ENCODE data around the gene MATCAP1. TPM values are rescaled to one million over a fixed set of nuclear protein-coding genes. Genes with fewer than 3 reads are reported as not detected.

Gene MATCAP1
- total RNA-seq, 1 donor from 2014 or later, result 145 TPM

DNA sequence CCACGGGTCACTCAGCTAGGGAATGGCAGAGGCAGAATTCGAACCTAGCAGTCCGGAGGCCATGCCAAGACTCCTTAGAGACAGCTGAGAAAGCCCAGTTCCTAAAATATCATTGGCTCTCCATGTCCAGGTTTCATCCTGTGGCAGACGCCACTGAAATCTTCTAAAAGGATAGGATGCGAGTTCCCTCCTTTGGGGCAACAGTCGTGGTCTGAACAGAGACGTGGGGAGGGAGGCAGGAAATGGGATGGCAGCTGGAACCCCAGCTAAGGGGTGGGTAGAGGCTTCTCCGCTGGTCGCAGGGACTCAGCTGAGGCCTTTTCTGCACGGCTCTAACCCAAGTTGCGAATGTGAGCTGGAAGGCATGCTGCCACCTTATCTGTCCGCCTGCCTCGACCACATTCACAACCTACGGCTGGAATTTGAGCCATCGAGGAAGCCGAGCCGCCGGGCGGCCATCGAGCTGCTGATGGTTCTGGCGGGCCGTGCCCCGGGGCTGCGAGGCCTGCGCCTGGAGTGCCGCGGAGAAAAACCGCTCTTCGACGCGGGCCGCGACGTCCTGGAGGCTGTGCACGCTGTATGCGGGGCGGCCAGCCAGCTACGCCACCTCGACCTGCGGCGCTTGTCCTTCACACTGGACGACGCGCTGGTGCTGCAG is 21.1 kb downstream of the MATCAP1 start:
- H3K4me3 Mint-ChIP-seq (ENCODE audit: low read depth), result no peak overlapping the region
- no peak overlapping the region for H3K27ac Mint-ChIP-seq
- no peaks in the 10 kb centered on the region for H3K9me3 Mint-ChIP-seq (ENCODE audit: low read depth)
- H3K4me1 Mint-ChIP-seq (ENCODE audit: low read depth), result peaks cover 2% of the 10 kb centered on the region
- peaks cover 80% of the 10 kb centered on the region for H3K27me3 Mint-ChIP-seq
- H3K36me3 Mint-ChIP-seq (ENCODE audit: insufficient read depth), result no peaks in the 10 kb centered on the region
- DNase-seq (ENCODE audit: low spot score, unreplicated experiment), result no peak
- TF ChIP-seq, protein P1, sequence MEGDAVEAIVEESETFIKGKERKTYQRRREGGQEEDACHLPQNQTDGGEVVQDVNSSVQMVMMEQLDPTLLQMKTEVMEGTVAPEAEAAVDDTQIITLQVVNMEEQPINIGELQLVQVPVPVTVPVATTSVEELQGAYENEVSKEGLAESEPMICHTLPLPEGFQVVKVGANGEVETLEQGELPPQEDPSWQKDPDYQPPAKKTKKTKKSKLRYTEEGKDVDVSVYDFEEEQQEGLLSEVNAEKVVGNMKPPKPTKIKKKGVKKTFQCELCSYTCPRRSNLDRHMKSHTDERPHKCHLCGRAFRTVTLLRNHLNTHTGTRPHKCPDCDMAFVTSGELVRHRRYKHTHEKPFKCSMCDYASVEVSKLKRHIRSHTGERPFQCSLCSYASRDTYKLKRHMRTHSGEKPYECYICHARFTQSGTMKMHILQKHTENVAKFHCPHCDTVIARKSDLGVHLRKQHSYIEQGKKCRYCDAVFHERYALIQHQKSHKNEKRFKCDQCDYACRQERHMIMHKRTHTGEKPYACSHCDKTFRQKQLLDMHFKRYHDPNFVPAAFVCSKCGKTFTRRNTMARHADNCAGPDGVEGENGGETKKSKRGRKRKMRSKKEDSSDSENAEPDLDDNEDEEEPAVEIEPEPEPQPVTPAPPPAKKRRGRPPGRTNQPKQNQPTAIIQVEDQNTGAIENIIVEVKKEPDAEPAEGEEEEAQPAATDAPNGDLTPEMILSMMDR (IDR thresholded peaks at IDR 0.05; ENCODE audit: unreplicated experiment), result no peak

DNA sequence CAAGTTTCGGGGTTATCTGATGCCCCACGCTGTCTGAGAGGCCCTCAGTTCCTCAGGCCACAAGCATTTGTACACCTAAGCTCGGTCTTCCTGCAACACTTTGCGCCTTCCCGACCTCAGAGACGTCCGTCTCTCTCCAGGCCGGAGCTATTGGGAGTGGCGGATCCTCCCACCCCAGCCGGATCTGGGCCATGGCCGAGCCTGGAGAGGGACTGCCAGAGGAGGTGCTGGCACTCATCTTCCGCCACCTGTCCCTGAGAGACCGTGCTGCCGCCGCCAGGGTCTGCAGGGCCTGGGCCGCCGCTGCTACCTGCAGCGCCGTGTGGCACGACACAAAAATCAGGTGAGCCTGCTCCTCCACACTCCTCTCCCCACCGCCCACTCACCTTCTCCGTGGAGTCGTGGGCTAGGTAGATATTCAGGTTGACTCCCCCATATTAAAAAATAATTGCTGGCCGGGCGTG is 22.1 kb downstream of the MATCAP1 start:
- H3K9me3 Mint-ChIP-seq (ENCODE audit: low read depth), result no peaks in the 10 kb centered on the region
- H3K27me3 Mint-ChIP-seq, result peaks cover 80% of the 10 kb centered on the region
- peaks cover 2% of the 10 kb centered on the region for H3K4me1 Mint-ChIP-seq (ENCODE audit: low read depth)
- TF ChIP-seq, protein P1 (IDR thresholded peaks at IDR 0.05; ENCODE audit: unreplicated experiment), result no peak
- no peak overlapping the region for H3K4me3 Mint-ChIP-seq (ENCODE audit: low read depth)
- no peak for DNase-seq (ENCODE audit: low spot score, unreplicated experiment)
- H3K36me3 Mint-ChIP-seq (ENCODE audit: insufficient read depth), result no peaks in the 10 kb centered on the region
- no peak overlapping the region for H3K27ac Mint-ChIP-seq

- Mint-ChIP-seq H3K27ac (no peak overlapping the region), H3K4me1 (ENCODE audit: low read depth) (peaks cover 4% of the 10 kb centered on the region), H3K9me3 (ENCODE audit: low read depth) (no peaks in the 10 kb centered on the region), H3K4me3 (ENCODE audit: low read depth) (peak overlapping the region; percentile 75), H3K36me3 (ENCODE audit: insufficient read depth) (no peaks in the 10 kb centered on the region), H3K27me3 (peaks cover 77% of the 10 kb centered on the region)
- TF ChIP-seq, protein P1 (IDR thresholded peaks at IDR 0.05; ENCODE audit: unreplicated experiment), result no peak
- no peak for DNase-seq (ENCODE audit: low spot score, unreplicated experiment)
These were observed 24.8 kb downstream of the MATCAP1 start for GRCh38 chr16:67158637-67159600.

- Mint-ChIP-seq H3K27ac (no peak overlapping the region), H3K27me3 (peaks cover 81% of the 10 kb centered on the region), H3K4me1 (ENCODE audit: low read depth) (peaks cover 4% of the 10 kb centered on the region), H3K9me3 (ENCODE audit: low read depth) (no peaks in the 10 kb centered on the region), H3K4me3 (ENCODE audit: low read depth) (peak overlapping the region; percentile 56), H3K36me3 (ENCODE audit: insufficient read depth) (no peaks in the 10 kb centered on the region)
- no peak for DNase-seq (ENCODE audit: low spot score, unreplicated experiment)
- TF ChIP-seq, protein P1 (IDR thresholded peaks at IDR 0.05; ENCODE audit: unreplicated experiment), result no peak
These were observed 25.7 kb downstream of the MATCAP1 start for GRCh38 chr16:67157892-67158635.
